Activated T-cell treated with anti-CD3 and anti-CD28 coated beads, Interleukin-2, amount 50 U/mL, for 24 hours (primary cell): ENCODE results near the gene GATA6.

ENCODE experiments used
- DNase-seq: peaks from one replicate; pipeline ENCODE4 v3.0.0-alpha.2; 2020
- H3K27ac Mint-ChIP-seq: 2 replicates; pipeline ENCODE4 v1.8.0; 2020; ENCODE audit warnings: mild to moderate bottlenecking, mixed read lengths
- H3K27me3 Mint-ChIP-seq: 2 replicates; pipeline ENCODE4 v1.8.0; 2020; ENCODE audit warnings: mixed read lengths
- H3K36me3 Mint-ChIP-seq: 2 replicates; pipeline ENCODE4 v1.8.0; 2020; ENCODE audit warnings: low read depth, mixed read lengths
- H3K4me1 Mint-ChIP-seq: 2 replicates; pipeline ENCODE4 v1.8.0; 2020; ENCODE audit warnings: low read depth, mixed read lengths
- H3K4me3 Mint-ChIP-seq: 2 replicates; pipeline ENCODE4 v1.8.0; 2020; ENCODE audit warnings: mild to moderate bottlenecking, moderate library complexity, mixed read lengths
- H3K9me3 Mint-ChIP-seq: 2 replicates; pipeline ENCODE4 v1.8.0; 2020; ENCODE audit warnings: mixed read lengths

Gene GATA6

GRCh38 chr18:22172120-22172582 is 2.8 kb downstream of the GATA6 start:
- Mint-ChIP-seq H3K4me1 (peaks cover 23% of the 10 kb centered on the region), H3K36me3 (no peaks in the 10 kb centered on the region), H3K27me3 (peaks cover 76% of the 10 kb centered on the region), H3K27ac (no peak overlapping the region), H3K9me3 (no peaks in the 10 kb centered on the region), H3K4me3 (no peak overlapping the region)
- no peak for DNase-seq

DNA sequence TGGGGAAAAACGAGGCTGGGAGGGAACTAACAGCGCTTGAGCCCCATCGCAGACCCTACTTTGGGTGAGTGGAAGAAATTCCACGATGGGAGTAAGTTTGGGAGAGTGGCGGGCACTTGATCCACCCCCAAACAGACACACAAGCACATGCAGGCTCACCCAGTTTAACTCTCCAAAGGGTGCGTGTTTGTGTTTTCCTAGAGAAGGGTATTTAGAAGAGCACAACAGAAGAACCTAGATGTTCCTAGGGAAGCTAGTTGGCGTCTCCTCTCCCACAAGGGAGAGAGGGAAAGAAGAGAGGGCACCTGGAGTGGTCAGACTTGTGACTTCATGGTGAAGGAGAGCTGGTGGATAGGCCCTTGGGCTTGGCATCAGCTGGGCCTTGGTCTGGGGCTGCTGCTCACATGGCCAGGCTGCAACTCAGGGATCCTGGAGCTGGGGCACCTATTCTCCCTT is 3.2 kb downstream of the GATA6 start:
- Mint-ChIP-seq H3K27ac (no peak overlapping the region), H3K4me1 (peaks cover 23% of the 10 kb centered on the region), H3K27me3 (peaks cover 76% of the 10 kb centered on the region), H3K9me3 (peaks cover 3% of the 10 kb centered on the region), H3K4me3 (no peak overlapping the region), H3K36me3 (no peaks in the 10 kb centered on the region)
- DNase-seq: no peak

DNA sequence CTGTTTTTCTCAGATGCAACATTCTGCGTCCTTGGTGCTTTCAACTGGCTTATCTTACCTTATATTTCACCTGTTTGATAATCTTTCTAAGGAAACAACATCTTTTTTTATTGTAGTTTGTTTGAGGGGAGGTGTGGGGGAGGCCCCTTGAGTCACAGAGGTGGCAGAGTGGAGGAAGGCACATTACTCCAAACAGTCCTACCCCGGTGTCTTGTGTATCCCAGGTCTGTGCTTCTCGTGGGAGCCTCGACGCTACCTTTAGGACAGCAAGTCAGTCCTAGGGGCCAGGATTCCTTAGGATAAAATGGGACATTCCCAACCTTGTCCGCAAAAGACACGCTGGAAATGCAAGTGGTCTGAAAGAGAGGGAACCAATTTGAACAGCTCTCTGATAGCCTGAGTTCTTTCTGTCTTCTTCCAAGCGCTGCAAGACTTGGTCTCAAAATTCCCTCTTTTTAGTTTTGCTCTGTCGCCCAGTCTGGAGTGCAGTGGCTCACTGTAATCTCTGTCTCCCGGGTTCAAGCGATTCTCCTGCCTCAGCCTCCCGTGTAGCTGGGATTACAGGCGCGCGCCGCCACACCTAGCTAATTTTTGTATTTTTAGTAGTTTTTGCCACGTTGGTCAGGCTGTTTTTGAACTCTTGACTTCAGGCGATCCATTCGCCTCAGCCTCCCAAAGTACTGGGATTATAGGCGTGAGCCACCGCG is 4.0 kb downstream of the GATA6 start:
- H3K4me3 Mint-ChIP-seq: no peak overlapping the region
- H3K36me3 Mint-ChIP-seq: no peaks in the 10 kb centered on the region
- H3K4me1 Mint-ChIP-seq: peaks cover 16% of the 10 kb centered on the region
- H3K27ac Mint-ChIP-seq: no peak overlapping the region
- peaks cover 3% of the 10 kb centered on the region for H3K9me3 Mint-ChIP-seq
- peaks cover 73% of the 10 kb centered on the region for H3K27me3 Mint-ChIP-seq
- no peak for DNase-seq

DNA sequence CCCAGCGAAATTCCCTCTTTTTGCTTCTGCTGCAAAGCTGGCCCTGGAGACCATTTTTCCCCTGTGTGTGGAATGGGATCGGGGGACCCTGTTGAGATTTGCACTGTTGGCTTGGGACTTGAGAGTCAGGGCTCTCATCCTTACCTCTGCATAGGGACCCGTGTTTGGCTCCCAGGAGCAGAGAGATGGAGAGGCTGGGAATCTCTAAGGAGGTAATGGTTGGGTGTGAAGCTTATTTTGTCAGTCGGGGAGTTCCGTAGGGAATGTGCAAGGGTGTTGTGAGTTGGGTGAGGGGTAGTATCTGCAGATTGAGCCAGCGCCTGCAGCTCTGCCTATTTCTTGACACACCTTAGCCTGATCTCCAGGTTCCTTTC is 4.5 kb downstream of the GATA6 start:
- H3K4me1 Mint-ChIP-seq: peaks cover 12% of the 10 kb centered on the region
- H3K36me3 Mint-ChIP-seq: no peaks in the 10 kb centered on the region
- no peak for DNase-seq
- H3K27ac Mint-ChIP-seq: no peak overlapping the region
- peaks cover 3% of the 10 kb centered on the region for H3K9me3 Mint-ChIP-seq
- H3K27me3 Mint-ChIP-seq: peaks cover 70% of the 10 kb centered on the region
- no peak overlapping the region for H3K4me3 Mint-ChIP-seq

DNA sequence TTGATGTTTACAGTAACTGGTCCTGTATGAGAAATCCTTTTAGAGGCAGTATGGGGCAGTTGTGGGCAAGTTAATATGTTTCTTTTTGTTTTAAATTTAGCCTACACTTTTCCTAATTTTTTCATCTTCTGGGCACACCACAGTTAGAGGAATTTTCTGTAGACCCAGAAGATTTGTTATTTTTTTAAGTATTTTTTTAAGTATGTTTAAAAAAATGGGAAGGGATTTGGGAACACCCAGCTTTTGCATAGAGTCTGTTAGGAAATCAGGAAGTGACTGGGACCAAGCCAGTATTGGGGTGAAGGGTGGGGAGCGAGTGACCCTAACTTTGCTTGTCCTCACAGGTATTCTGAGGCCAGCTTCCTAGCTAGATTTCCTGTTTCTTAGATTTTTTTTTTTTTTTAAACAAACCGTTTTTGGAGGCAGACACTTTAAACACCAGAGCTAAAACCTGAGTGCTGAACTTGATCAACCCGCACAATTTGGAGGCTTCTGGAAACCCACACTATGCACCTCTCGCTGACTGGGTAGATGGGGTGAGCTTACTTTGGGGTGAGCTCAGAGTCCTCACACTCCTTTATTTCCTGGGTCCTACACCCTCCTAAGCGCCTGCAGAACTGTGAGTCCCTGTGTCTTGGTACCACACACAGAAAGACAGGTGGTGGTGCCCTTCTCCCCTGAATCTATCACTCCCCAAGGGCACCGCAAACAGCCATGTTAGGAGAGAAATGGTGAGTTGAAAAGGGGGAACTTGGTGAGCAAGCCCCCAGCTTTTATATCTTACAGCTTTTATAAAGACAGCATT is 5.2 kb downstream of the GATA6 start:
- Mint-ChIP-seq H3K27me3 (peaks cover 69% of the 10 kb centered on the region), H3K27ac (no peak overlapping the region), H3K4me1 (peaks cover 9% of the 10 kb centered on the region), H3K36me3 (no peaks in the 10 kb centered on the region), H3K9me3 (peaks cover 3% of the 10 kb centered on the region), H3K4me3 (no peak overlapping the region)
- DNase-seq: no peak

DNA sequence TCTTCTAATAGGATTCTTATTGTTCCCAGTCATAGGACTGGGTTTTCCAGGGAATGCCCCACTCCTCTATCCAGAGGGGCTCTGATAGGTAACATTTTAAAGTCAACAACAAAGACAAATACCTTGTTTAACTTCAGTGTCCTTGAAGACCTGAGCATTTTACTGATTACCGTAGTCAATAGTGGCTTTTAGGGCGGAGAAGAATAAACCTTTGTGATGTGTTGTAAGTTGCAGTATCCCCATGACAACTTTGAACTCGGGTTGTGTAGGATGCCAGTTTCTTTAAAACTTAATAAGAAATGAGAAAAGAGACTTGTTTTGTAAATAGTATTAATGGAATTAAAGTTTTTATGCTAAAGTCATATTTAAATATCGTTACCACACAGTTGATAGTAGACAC is 6.0 kb downstream of the GATA6 start:
- peaks cover 6% of the 10 kb centered on the region for H3K4me1 Mint-ChIP-seq

GRCh38 chr18:22176420-22177326 is 7.3 kb downstream of the GATA6 start:
- Mint-ChIP-seq H3K36me3 (no peaks in the 10 kb centered on the region), H3K4me1 (no peaks in the 10 kb centered on the region), H3K27ac (no peak overlapping the region), H3K9me3 (peaks cover 3% of the 10 kb centered on the region), H3K27me3 (peaks cover 65% of the 10 kb centered on the region), H3K4me3 (no peak overlapping the region)
- DNase-seq: no peak

More for the DNA sequence above, 6.0 kb downstream of the GATA6 start:
- Mint-ChIP-seq H3K4me3 (no peak overlapping the region), H3K36me3 (no peaks in the 10 kb centered on the region), H3K27ac (no peak overlapping the region), H3K9me3 (peaks cover 3% of the 10 kb centered on the region), H3K27me3 (peaks cover 68% of the 10 kb centered on the region)
- no peak for DNase-seq

- DNase-seq: no peak
- Mint-ChIP-seq H3K27ac (no peak overlapping the region), H3K4me1 (no peaks in the 10 kb centered on the region), H3K27me3 (peaks cover 63% of the 10 kb centered on the region), H3K9me3 (peaks cover 3% of the 10 kb centered on the region), H3K4me3 (no peak overlapping the region), H3K36me3 (no peaks in the 10 kb centered on the region)
Measured at GRCh38 chr18:22177327-22177871, 8.0 kb downstream of the GATA6 start.

GRCh38 chr18:22179174-22179573 is 9.8 kb downstream of the GATA6 start:
- Mint-ChIP-seq H3K27ac (no peak overlapping the region), H3K27me3 (peaks cover 51% of the 10 kb centered on the region), H3K4me3 (no peak overlapping the region), H3K9me3 (peaks cover 3% of the 10 kb centered on the region), H3K36me3 (no peaks in the 10 kb centered on the region), H3K4me1 (no peaks in the 10 kb centered on the region)
- DNase-seq: no peak

DNA sequence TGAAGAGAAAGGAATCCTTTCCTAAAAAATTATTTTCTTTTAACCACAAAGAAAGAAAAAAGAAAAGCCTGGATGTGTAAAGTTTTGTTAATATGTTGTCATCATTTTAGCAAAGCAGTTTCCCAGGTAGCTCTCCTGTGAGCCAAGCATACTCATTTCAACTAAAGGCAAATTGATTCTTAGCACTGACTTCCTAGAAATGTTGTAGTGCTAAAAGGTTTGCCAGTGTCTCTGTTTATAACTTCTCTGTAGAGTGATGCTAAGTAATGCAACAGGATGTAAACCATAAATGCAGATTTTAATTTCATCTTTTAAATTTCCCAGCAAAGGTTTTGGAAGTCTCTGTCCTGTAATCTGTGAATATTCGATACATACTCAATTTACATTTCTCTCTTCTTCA is 10.2 kb downstream of the GATA6 start:
- Mint-ChIP-seq H3K27ac (no peak overlapping the region), H3K9me3 (peaks cover 3% of the 10 kb centered on the region), H3K36me3 (no peaks in the 10 kb centered on the region), H3K27me3 (peaks cover 49% of the 10 kb centered on the region), H3K4me1 (no peaks in the 10 kb centered on the region), H3K4me3 (no peak overlapping the region)
- no peak for DNase-seq

DNA sequence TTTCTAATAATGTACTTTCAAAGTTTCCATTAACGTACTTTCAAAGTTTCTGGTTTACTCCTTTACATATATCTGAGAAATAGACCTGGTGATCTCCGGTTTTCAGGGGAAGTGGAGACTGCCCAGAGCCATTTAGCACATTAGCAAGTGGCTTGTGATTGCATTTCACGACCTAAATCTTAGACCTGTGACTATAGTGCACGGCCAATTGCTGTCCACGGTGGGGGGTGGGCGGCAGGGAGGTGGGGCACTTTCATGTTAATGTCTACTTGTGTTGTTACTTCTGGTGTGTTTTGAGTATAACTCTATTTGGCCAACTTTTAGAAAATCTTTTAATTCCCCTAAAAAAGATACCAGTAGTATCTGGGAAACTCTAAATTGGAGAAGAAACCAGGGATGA is 11.3 kb downstream of the GATA6 start:
- no peaks in the 10 kb centered on the region for H3K4me1 Mint-ChIP-seq
- peaks cover 41% of the 10 kb centered on the region for H3K27me3 Mint-ChIP-seq
- H3K4me3 Mint-ChIP-seq: no peak overlapping the region
- H3K9me3 Mint-ChIP-seq: peaks cover 3% of the 10 kb centered on the region
- H3K27ac Mint-ChIP-seq: no peak overlapping the region
- DNase-seq: no peak
- H3K36me3 Mint-ChIP-seq: no peaks in the 10 kb centered on the region

DNA sequence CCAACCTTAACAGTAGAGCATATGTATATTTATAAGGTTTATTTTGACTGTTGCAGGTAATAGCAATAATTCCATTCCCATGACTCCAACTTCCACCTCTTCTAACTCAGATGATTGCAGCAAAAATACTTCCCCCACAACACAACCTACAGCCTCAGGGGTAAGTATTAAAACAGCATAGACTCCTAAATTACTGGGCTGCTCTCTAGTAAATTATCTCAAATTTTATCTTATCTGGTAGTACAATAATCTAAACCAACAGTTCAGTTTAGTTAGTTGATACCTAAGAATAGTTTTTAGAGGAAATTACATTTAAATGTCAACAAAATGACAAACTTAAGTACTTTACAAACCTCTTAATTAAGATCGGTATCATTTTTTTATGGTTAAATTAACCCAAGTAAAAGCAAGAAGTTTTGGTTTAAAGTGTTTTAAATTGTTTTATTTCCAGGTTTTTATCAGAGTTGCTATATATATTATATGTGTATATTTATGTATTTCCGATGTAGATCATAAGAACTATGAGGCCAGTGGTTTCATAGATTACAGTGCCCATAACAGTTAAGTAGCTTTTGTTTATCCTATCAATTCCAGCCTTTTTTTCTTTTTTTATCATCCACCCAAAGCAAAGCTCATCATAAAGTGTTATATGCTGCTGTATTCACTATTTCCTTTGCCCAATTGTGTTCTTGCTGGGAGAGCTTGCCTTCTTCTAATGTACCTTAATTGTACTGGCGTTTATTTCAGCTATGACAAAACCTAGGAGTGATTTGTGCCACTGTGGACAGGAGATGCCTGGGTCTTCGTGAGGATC is 13.7 kb downstream of the GATA6 start:
- DNase-seq: no peak
- Mint-ChIP-seq H3K4me3 (no peak overlapping the region), H3K27me3 (peaks cover 33% of the 10 kb centered on the region), H3K27ac (no peak overlapping the region), H3K9me3 (no peaks in the 10 kb centered on the region), H3K36me3 (no peaks in the 10 kb centered on the region), H3K4me1 (no peaks in the 10 kb centered on the region)

- DNase-seq: no peak
- H3K36me3 Mint-ChIP-seq: no peaks in the 10 kb centered on the region
- no peaks in the 10 kb centered on the region for H3K4me1 Mint-ChIP-seq
- H3K27ac Mint-ChIP-seq: no peak overlapping the region
- H3K4me3 Mint-ChIP-seq: no peak overlapping the region
- no peaks in the 10 kb centered on the region for H3K9me3 Mint-ChIP-seq
- peaks cover 29% of the 10 kb centered on the region for H3K27me3 Mint-ChIP-seq
Measured at GRCh38 chr18:22183698-22184170, 14.3 kb downstream of the GATA6 start.
